Activated CD4-positive, alpha-beta T cell treated with anti-CD3 and anti-CD28 coated beads, Interleukin-2, amount 50 U/mL, for 16 hours (primary cell): ENCODE measurements around the gene CDH4.
"Not testable (repeated sequence)": the region's sequence is repeated elsewhere in the genome, so short reads cannot be mapped to it uniquely, and the experiment has no call there.

Experiments used
- DNase-seq: peaks from one replicate; pipeline ENCODE4 v3.0.0-alpha.2; 2020

The CDH4 gene

GRCh38 chr20:61940976-61941720, 689.1 kb downstream of the CDH4 start:
- DNase-seq = no peak

- no peak for DNase-seq
Measured at GRCh38 chr20:61941721-61942405, 689.8 kb downstream of the CDH4 start.

GRCh38 chr20:61942526-61942925, 690.5 kb downstream of the CDH4 start:
- no peak for DNase-seq

DNA sequence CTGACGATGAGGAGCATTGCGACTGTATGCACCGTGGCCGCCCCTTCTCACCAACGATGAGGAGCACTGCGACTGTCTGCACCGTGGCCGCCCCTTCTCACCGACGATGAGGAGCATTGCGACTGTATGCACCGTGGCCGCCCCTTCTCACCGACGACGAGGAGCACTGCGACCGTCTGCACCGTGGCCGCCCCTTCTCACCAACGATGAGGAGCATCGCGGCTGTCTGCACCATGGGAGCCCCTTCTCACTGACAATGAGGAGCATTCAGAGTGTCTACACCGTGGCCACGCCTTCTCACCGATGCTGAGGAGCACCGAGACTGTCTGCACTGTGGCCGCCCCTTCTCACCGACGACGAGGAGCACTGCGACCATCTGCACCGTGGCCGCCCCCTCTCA, 692.9 kb downstream of the CDH4 start:
- not testable (repeated sequence) for DNase-seq

- not testable (repeated sequence) for DNase-seq
Measured at GRCh38 chr20:61945495-61945894, 693.4 kb downstream of the CDH4 start.

GRCh38 chr20:61948056-61948455, 696.0 kb downstream of the CDH4 start:
- not testable (repeated sequence) for DNase-seq

GRCh38 chr20:61948586-61949362, 696.7 kb downstream of the CDH4 start:
- no peak for DNase-seq

DNA sequence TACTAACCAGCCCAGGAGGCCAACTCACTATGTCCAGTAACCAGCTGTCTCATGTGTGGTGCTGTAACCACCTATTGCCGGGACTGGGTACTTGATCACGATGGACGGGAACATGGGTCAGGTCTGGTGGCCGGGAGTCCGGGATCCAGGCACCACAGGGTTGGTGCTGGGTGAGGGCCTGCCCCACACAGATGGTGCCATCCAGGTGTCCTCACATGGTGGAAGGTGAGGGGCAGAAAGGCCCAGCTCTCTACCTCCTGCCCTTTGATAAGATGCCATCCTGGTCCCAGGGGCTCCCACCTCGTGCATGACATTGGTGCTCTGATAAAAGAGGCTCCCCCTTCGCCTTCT, 697.3 kb downstream of the CDH4 start:
- DNase-seq = no peak

DNA sequence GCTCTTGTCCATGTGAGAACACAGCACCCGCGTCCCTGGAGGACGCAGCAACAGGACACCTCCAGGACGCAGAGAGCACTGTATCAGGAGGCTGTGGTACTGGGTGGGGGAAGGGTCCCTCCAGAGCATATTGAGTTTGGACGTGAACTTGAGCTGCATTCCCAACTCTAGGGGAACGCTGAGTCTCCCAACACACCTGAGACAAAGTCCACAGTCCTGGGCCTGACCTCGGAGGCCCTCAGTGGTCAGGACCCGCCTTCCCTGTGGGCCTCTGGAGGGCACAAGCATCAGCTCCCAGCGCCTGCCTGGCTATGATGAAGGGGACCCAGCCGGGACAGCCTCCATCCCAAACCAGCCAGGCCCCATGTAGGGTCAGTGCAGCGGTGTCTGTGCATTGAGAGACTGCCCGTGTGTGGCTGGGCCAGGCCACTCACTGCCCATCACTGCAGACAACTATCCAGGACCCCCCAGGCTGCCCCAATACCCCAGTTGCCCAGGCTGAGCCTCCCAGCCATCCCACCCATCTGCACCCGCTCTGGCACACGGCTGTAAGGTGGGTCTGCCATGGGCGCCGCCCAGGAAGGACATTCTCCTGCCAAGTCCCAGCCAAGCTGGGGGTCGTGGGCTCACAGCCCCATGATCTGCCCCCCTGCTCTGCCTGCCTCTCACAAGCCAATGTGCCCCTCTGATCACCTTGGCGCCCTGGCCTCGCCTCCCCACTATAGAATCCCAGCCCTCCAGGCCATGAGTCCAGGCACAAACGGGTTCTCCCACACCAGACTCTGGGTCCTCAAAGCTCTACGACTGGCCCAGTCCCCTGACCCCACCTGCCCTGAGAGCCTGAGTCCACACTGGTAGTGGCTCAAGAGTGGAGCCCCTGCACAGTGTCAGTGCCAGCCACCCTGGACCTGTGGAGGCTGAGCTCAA, 697.9 kb downstream of the CDH4 start:
- DNase-seq = no peak

GRCh38 chr20:61950641-61951071, 698.6 kb downstream of the CDH4 start:
- DNase-seq = no peak

DNA sequence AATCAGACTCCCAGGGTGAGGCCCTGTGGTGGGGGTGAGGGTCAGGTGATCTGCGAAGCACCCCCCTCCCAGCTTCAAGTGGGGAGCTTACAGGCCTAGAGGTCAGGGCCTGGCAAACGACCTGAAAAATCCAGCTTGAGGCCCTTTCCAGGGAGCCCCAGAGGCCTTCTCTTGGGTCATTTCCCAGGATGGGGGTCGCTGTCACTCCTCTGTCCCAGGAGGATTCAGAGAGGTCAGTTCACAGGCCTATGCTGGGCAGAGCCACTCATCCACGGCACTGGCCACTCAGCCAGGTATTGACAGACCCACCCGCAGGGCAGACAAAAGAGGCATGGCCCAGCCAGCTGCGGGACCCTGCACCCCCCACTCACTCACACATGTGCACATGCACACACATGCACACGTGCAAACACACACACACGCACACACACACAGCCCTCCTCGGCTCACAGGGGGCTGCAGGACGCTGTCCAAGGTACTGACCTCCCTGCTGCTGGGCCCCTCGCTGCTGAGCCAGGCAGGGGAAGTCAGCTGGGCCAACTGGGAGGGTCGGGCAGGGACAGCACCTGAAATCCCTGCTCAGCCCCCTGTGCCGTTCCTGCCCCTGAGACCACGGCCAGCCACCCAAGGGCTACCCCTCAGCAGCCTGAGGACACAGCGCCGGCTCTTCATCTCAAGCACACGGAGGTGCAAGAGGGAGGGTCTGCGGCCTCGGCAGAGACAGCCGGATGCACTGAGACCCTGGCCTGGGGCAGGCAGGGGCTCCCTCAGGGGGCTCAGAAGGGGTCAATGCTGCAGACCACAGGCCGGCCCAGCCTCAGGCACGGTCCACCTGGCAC, 699.9 kb downstream of the CDH4 start:
- DNase-seq = no peak

DNA sequence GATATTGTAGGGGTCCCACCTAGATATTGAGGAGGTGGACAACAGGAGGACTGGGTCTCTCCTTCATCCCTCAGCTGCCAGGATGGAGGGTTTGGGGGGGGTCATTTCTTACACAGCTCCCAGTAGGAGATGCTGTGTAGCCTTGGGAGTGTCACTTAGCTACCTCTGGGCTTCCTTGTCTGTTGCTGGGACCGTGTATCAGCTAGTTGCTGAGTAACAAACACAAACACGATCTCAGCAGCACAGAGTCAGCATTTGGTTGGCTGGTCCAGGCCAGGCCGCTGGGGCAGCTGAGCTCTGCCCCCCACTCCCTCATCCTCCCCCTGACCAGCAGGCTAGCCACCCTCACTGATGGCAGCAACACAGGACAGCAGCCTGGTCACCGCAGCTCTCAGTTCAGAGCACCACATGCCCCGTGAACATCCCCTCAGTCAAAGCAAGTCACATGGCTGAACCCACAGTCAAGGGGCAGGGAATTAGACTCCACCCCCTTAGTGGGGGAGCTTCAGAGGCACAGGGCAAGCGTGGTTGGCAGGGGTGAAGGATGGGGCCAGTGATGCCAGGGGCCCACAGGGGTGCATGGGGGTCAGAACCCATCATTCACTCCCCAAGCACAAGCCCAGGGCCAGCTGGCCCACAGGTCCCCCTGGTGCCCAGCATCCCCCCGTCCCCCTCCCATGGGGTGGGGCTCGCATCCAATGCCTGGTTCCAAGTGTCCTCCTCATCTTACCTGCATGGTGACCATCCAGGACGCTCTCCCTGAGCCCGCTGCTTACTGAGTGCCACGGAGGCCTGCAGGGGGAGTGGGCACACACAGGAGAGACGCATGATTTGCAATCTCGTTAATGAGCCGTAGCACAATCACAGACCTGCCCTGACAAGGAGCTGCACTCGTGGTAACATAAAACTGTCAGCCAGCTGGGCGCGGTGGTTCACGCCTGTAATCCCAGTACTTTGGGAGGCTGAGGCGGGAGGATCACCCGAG, 701.3 kb downstream of the CDH4 start:
- no peak for DNase-seq

- DNase-seq = no peak
Measured at GRCh38 chr20:61954276-61955021, 702.4 kb downstream of the CDH4 start.

- DNase-seq = no peak
Measured at GRCh38 chr20:61955668-61956395, 703.8 kb downstream of the CDH4 start.

- no peak for DNase-seq
Measured at GRCh38 chr20:61956396-61957342, 704.6 kb downstream of the CDH4 start.

GRCh38 chr20:61957961-61958715, 706.1 kb downstream of the CDH4 start:
- no peak for DNase-seq
